ENCODE data around the gene POC1A. TPM values are rescaled to one million over a fixed set of nuclear protein-coding genes. Genes with fewer than 3 reads are reported as not detected.
A peak's percentile ranks its signal among the peaks of the same experiment; 100 is the strongest.

Gene POC1A
- total RNA-seq, 1 experiment from 2014 or later, result 32.2 TPM

- BruUV-seq (replicated peaks), result no TSS peak
- intact Hi-C loops (cut with micrococcal nuclease; ENCODE audit: unreplicated experiment), result loop anchor here (1.0 to 2.0 kb wide), 4 partner anchors 42 to 98 kb away; partner anchors contain the start of gene POC1A
- CTCF ChIA-PET, result interaction anchor here (0.6 to 3.1 kb wide), 16 partner anchors 9 to 1945 kb away, joined by 3 to 19 read pairs (median 4); partner anchors contain the start of genes ABHD14B, ACY1, PARP3 and RRP9
Measured at GRCh38 chr3:52056968-52057811, 97.0 kb downstream of the POC1A start.

DNA sequence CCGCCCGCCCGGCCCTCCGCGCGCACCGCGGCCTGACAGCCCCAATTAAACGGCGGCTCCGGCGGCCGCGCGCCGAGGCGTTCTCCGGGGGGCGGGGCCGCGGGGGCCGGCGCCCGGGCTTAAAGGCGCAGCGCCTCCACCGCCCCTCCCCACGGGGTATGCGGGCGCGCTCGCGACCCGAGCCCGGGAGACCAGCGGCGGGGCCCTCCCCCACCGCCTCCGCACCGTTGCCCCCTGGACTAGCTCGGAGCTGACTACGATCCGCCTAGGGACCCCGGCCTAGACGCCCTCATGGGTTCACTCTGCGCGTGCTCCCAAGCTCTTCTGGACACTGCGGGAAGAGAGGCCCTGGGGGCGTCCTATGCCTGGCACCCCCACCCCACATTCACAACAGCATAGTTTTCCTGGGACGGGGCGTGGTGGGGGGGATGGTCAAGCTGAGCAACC is 97.7 kb downstream of the POC1A start, which contains the start of gene DUSP7:
Gene DUSP7, minus strand, starts transcription at position 51 of the 447 bp plus-strand sequence. CDS start 205 bp downstream, outside the sequence.
- Histone ChIP-seq H3K4me1 (peaks cover 4% of the 10 kb centered on the region; the same call in 1 of the 2 replicates), H3K36me3 (ENCODE audit: control insufficient read depth, insufficient read depth, low read length) (no peaks in the 10 kb centered on the region; the same call in 1 of the 2 replicates), H3K27me3 (replicated peaks; ENCODE audit: control insufficient read depth, insufficient read depth, low read length) (no peaks in the 10 kb centered on the region), H3K9me3 (no peaks in the 10 kb centered on the region), H3K4me3 (ENCODE audit: low read depth, low read length) (peak within 1 kb of the TSS; percentile 87)
- H3K27me3 Mint-ChIP-seq (ENCODE audit: insufficient read depth, unreplicated experiment), result no peaks in the 10 kb centered on the region
- TF ChIP-seq, protein P1, sequence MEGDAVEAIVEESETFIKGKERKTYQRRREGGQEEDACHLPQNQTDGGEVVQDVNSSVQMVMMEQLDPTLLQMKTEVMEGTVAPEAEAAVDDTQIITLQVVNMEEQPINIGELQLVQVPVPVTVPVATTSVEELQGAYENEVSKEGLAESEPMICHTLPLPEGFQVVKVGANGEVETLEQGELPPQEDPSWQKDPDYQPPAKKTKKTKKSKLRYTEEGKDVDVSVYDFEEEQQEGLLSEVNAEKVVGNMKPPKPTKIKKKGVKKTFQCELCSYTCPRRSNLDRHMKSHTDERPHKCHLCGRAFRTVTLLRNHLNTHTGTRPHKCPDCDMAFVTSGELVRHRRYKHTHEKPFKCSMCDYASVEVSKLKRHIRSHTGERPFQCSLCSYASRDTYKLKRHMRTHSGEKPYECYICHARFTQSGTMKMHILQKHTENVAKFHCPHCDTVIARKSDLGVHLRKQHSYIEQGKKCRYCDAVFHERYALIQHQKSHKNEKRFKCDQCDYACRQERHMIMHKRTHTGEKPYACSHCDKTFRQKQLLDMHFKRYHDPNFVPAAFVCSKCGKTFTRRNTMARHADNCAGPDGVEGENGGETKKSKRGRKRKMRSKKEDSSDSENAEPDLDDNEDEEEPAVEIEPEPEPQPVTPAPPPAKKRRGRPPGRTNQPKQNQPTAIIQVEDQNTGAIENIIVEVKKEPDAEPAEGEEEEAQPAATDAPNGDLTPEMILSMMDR (IDR thresholded peaks at IDR 0.05; ENCODE audit: insufficient read depth in 1 of 2, low read depth in 1 of 2, low read length in 1 of 2, severe bottlenecking in 1 of 2, unreplicated experiment in 1 of 2), result no peak
- POLR2A ChIA-PET, result interaction anchor here (0.6 to 2.5 kb wide), 7 partner anchors 10 to 1773 kb away, joined by 3 to 12 read pairs (median 4); partner anchors contain the start of genes ACY1 and POC1A
- no peaks in the 10 kb centered on the region for H3K9me3 Mint-ChIP-seq (ENCODE audit: unreplicated experiment)
- intact Hi-C loops (cut with micrococcal nuclease; ENCODE audit: unreplicated experiment), result loop anchor here (2.0 kb wide), 3 partner anchors 64 to 98 kb away; partner anchors contain the start of gene POC1A
- peak within 1 kb of the TSS; percentile 89 for H3K4me3 Mint-ChIP-seq (ENCODE audit: unreplicated experiment)
- peak within 1 kb of the TSS; percentile 89 for H3K27ac Mint-ChIP-seq (ENCODE audit: unreplicated experiment)
- H3K4me1 Mint-ChIP-seq (ENCODE audit: low read depth, unreplicated experiment), result no peaks in the 10 kb centered on the region
- H3K36me3 Mint-ChIP-seq (ENCODE audit: insufficient read depth, unreplicated experiment), result peaks cover 4% of the 10 kb centered on the region
- DNase-seq, result peak; percentile 50 to 77
- CTCF ChIA-PET, result interaction anchor here (0.6 to 3.1 kb wide), 18 partner anchors 20 to 1945 kb away, joined by 3 to 19 read pairs (median 5); partner anchors contain the start of genes ABHD14B, ACY1, PARP3 and POC1A
- no TSS peak for BruUV-seq (replicated peaks)

More at GRCh38 chr3:52056968-52057811, 97.0 kb downstream of the POC1A start:
- POLR2A ChIA-PET, result interaction anchor here (0.6 to 2.5 kb wide), 6 partner anchors 9 to 1772 kb away, joined by 3 to 12 read pairs (median 4); partner anchors contain the start of genes ACY1 and POC1A
- Mint-ChIP-seq H3K4me3 (ENCODE audit: unreplicated experiment) (peak overlapping the region; percentile 89), H3K4me1 (ENCODE audit: low read depth, unreplicated experiment) (no peaks in the 10 kb centered on the region), H3K27me3 (ENCODE audit: insufficient read depth, unreplicated experiment) (no peaks in the 10 kb centered on the region), H3K36me3 (ENCODE audit: insufficient read depth, unreplicated experiment) (peaks cover 4% of the 10 kb centered on the region), H3K9me3 (ENCODE audit: unreplicated experiment) (no peaks in the 10 kb centered on the region), H3K27ac (ENCODE audit: unreplicated experiment) (peak overlapping the region; percentile 89)
- no peaks in the 10 kb centered on the region; the same call in 1 of the 2 replicates for H3K36me3 ChIP-seq (ENCODE audit: control insufficient read depth, insufficient read depth, low read length)
- peaks cover 4% of the 10 kb centered on the region; the same call in 1 of the 2 replicates for H3K4me1 ChIP-seq
- TF ChIP-seq, protein P1 (IDR thresholded peaks at IDR 0.05; ENCODE audit: insufficient read depth in 1 of 2, low read depth in 1 of 2, low read length in 1 of 2, severe bottlenecking in 1 of 2, unreplicated experiment in 1 of 2), result peak in 1 of 2 experiments; percentile 21
- H3K9me3 ChIP-seq, result no peaks in the 10 kb centered on the region
- peak overlapping the region; percentile 82 for H3K4me3 ChIP-seq (ENCODE audit: low read depth, low read length)
- DNase-seq, result peak; percentile 98 to 99
- no peaks in the 10 kb centered on the region for H3K27me3 ChIP-seq (replicated peaks; ENCODE audit: control insufficient read depth, insufficient read depth, low read length)

Measured in Caco-2 (cell line).